RKO (cell line): ENCODE results near the gene BACE1.
A peak's percentile ranks its signal among the peaks of the same experiment; 100 is the strongest.
"Not testable (repeated sequence)": the region's sequence is repeated elsewhere in the genome, so short reads cannot be mapped to it uniquely, and the experiment has no call there.

Source experiments
- DNase-seq: peaks from one replicate; pipeline ENCODE4 v3.0.0-alpha.2; 2016; ENCODE audit warnings: low spot score

The BACE1 gene

DNA sequence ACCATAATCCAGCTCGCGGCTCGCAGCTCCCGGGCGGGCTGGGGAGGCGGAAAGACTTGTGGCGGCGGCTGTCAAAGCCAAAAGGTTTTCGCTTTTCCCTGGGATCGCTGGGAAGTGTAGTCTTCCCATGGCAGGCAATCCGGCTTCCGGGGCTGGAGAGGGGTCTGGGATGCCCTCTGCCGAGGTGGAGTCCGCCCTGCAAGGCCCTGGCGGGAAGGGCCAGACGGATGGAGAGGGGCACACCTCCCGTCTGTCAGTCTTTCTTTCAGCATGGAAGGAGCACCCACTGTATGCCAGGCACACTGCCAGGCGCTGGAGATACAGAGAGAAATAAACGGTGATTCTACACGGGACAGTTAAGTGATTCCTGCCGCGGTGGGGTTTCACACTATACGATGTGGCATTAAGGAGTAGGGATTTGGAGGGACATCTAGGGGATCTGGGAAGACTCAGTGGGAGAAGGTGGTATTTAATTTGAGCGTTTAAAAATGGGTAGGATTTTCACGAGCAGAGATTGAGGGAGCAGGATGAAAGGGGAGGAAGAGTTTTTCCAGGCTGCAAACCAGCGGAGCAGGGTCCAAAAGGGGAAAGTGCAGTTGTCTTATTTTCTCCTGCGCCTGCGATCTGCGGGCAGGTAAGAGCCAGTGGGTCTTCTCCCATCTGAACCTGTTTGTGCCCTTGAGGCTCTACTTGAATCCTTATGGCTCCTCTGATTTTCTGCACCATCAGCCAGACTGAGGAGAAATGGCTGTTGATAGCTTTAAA lies at the start of gene BACE1:
Gene BACE1, minus strand, starts transcription at position 60 of the 765 bp plus-strand sequence. CDS start 461 bp downstream, outside the sequence.
- peak; percentile 90 for DNase-seq

DNA sequence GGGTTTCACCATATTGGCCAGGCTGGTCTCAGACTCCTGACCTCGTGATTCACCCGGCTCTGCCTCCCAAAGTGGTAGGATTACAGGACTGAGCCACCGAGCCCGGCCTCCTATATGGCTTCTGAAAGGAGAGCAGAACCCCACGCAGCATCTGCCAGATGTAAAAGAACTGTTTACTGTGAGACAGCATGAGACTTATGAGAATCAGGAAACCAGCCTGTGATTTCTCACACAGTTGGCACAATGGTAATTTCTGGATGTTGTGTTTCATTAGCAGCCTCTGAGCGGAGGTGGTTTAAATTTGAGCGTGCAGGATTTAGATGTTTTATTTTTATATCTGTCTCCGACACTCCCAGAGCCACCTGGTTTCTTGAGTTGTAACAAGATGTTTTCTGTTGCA lies 45.4 kb upstream of the BACE1 start:
- no peak for DNase-seq

DNA sequence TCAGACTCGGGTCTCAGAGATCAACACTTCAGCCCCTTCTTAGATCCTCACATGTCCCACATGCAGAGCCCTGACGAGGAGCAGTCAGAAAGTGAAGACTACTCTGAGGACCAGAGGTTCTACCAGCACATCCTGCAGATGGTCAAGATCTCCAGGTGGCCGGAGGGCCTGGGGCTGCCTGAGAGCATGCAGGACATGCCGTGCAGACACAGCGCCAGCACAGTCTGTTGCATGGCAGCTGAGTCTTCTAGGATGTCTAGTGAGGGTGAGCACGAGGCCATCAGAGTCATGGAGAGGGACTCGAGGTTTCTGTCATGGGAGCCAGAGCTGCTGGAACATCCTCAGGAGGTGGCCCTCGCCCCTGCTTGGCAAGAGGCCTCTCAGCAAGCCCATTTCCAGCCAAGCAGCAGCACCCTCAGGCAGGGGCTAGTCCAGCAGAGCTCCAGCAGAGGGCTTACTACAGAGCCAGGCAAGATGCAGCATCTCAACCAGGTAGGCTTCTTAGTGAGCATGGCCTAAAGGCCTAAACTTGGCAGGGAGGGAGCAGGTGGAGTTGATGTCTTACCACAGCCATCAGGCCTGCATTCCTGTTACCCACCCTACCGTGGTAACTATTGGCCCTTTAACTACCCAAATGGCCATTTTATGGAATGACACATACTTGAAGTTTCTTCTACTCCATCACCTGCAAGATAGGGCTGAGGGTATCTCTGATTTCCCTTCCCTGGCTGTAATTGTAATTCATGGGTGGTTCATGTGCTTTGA lies 40.3 kb upstream of the BACE1 start:
- DNase-seq, result no peak

DNA sequence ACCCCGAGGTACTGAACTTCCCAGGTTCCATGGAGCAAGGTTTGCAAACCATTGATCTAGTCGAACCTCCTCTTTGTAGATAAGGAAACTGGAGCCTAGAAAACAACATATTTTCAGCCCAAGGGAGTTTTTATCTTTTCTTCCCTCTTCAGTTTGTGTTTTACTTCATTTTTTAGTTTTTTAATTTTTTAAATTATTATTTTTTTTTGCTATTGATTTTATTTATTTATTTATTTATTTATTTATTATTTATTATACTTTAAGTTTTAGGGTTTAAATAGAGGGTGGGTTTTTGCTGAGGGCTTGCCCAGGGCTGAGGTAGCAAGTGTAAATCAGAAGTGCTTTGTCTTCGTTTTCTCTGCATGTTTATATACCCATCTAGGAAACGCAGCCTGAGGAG lies 38.5 kb upstream of the BACE1 start:
- no peak for DNase-seq

DNA sequence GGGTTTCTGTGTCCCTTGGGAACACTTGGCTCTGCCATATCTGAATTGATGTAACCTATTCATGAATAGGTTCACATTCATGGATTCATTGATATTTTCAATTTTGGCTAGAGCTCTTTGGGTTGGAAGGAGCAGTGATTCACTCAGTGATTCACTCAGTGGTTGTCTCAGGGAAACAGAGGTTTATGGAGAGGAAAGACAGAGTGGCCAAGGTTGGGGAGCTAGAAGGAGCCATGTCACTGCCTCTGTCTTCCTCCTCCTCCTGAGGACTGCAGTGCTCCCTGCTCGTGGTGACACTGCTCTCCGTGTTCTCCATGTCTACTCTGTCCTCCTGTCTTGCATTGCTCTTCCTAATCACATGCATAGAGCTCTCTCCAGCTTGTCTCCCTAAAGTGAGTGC lies 29.0 kb upstream of the BACE1 start:
- no peak for DNase-seq

DNA sequence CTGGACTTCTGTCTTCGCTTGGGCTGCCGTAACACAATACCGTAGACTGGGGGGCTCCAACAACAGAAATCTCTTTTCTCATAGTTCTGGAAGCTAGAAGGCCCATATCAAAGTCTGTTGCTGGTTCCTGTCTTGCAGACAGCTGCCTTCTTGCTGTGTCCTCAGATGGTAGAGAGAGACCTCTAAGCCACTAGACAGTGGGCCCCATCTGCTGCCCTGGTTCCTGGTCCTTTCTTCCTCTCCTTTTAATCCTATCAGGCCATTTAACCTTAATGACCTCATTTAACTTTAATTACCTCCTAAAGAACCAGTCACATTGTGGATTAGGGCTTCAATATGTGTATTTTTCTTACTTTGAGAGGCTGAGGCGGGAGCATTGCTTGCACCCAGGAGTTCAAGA lies 21.0 kb upstream of the BACE1 start:
- DNase-seq, result no peak

DNA sequence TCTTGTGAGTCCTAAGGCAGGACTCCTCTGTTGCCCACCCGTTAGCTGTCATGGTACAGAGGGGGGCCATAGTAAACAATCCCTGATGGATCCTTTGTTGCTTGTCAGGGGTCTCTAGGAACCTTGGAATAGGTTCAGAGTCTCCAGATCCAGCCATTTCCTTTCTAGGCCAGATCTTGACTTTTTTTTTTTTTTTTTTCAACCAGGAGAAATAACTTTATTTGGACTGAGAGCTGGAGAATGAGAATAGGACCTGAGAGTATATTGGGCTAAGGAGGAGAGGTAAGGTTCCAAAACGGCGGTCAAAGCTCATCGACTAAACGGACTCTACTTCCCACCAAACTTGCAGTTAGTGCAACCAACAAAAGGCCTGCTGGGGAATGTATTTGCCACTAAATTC lies 19.3 kb upstream of the BACE1 start:
- no peak for DNase-seq

DNA sequence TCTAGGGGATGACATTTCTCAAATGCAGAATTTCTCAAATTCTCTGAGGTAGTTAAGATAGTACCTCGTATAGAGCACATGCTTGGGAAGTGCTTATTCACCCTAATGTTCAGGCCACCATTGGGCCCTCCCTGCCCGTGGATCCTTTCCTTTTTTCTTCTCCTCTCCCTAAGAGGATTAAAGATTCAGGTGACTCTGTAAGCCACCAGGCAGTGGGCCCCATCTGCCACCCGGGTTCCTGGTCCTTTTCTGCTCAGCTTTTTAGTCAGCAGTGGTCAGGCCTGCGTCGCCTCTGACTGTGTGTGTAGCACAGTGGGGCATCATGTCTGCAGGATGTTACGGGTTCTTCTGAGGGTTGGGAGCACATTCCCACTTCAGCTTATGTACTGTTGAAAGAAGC lies 18.8 kb upstream of the BACE1 start:
- no peak for DNase-seq

DNA sequence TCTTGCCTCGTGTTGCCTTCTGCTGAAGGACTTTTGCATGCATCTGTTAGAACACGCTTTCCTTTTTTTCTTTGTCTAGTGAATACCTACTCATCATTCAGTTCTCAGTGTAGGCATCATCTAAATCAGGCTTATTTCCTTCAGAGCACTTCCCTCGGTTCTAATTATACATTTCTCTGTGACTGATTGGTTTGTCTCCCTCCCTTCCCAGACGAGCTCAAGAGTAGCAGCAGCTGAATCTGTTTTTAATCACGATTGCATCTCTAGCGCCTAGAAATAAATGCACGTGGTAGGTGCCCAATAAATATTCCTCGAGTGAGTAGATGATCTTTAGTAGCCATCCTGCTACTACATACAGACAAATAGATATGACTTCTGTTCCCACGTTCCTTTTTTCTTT lies 17.9 kb upstream of the BACE1 start:
- no peak for DNase-seq

DNA sequence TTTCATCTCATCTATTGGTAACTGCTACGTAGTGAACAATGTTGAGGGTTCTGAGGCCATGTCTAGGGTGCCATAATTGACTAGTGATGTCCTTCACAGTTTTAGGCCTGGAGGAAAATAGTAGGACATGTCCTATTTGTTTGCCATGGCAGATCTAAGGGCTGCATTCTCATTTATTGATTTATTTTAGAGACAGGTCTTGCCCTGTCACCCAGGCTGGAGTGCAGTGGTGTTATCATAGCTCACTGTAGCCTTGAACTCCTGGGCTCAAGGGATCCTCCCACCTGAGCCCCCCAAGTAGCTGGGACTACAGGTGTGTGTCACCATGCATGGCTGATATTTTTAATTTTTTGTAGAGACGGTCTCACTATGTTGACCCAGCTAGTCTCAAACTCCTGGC lies 16.8 kb upstream of the BACE1 start:
- no peak for DNase-seq

DNA sequence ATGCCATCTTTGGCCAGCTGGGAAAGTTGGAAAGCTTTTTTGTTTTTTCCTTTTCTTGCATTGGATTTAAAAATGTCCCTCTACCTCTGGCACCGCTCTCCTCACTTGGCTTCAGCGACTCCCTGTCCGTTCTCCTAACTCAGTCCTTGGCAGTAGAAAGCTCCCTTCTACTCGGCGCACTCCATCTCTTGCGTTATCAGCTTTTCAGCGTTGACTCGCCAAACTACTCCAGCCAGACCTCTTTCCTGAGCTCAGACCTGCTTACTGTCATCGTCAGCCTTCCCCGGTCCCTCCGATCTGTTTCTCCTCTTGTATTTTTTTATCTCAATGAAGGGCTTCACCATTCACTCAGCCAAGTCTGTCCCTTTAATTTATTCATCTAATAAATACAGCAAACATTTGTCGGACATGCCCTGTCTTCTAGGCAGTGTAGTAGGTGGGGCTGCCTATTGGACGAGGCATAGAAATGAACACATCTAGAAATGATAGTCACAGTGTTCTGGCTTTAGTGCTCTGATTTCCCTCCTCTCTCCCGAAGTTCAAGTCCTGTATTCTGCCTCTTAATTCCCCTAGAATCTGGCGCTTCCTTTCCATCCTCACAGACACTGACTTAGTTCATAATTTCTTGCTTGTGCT lies 12.4 kb upstream of the BACE1 start:
- peak; percentile 56 for DNase-seq

DNA sequence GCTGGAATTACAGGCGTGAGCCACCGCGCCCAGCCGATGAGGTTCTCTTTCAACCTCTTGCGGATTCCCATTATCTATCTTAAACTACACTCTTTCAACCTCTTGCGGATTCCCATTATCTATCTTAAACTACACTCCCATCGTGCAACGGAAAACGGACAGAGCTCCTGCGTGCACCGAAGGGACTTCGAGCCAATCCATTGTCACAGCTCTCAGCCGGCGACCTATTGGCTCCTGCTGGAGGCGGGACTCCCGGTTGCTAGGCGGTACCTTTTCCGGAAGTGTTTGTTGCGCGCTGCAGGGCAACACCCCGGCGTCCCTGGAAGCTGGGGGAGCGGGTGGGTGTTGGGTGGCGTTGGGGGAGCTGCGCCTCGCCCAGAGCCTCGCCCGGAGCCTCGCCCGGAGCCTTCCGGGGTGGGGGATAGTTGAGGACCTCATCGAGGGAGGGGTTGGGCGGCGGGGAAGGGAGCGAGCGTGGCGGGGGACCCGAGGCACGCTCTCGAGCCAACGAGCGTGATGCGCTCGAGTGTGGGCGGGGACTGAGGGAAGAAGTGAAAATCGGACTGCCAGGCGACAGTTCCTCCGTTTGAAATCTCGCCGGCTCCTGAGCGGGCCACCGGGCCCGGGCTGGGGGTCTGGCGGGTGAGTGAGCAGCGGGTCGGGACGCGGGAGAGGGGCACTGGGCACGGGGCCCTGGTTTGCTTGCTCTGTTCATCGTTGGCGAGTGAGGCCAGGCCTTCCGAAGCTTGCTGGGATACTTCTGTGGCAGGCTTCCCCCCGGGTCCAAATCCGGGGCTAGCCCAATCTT lies 11.7 kb upstream of the BACE1 start, which contains the start of gene CEP164:
Gene CEP164, plus strand, starts transcription at position 288 of the 808 bp plus-strand sequence. CDS start 10,733 bp downstream, outside the sequence.
- peak; percentile 98 for DNase-seq

DNA sequence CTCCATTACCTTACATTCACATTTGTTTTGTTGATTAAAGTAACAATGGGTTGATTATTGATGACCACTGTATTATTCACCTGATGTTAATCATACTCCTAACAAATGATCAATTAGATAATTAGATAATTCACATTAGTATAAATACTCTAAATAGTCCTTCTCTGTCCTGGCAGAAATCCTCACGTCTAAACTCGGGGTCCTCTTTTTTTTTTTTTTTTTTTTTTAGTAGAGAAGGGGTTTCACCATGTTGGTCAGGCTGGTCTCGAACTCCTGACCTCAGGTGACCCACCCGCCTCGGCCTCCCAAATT lies 11.2 kb upstream of the BACE1 start:
- DNase-seq, result not testable (repeated sequence)

DNA sequence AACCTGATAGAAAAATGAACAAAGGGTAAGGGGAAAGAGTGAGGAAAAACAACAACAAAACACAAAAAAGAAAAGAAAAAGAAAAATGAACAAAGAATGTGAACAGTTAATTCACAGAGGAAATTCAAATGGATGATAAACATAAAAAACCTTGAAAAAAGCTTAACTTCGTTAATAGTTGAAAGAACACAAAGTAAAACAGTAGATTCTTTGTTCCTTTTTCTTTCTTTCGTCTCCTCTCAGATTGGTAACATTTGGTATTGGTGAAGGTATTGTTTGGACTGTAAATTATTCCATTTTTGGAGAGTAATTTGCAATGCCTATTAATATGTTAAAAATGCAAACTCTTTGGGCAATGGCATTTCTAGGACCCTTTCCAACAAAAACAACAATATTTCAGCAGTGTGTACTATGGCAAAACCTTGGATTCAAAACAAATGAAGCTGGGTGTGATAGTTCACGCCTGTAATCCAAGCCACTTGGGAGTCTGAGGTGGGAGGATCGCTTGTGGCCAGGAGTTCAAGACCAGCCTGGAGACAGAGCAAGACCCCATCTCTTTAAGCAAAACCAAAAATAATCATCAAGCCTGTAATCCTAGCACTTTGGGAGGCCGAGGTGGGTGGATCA lies 3.3 kb upstream of the BACE1 start:
- DNase-seq, result no peak

DNA sequence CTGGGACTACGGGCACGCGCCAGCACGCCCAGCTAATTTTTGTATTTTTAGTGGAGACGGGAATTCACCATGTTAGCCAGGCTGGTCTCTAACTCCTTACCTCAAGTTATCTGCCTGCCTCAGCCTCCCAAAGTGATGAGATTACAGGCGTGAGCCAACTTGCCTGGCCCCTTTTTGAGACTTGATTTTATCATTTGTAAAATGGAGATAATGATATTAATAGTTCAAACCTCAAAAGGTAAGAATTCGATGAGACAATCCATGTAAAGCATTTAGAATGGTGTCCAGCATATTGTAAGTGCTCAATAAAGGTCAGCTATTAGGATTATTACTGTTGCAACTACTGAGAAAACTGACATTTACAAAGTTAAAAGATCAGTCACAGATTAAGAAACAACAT lies 2.7 kb upstream of the BACE1 start:
- DNase-seq, result no peak

DNA sequence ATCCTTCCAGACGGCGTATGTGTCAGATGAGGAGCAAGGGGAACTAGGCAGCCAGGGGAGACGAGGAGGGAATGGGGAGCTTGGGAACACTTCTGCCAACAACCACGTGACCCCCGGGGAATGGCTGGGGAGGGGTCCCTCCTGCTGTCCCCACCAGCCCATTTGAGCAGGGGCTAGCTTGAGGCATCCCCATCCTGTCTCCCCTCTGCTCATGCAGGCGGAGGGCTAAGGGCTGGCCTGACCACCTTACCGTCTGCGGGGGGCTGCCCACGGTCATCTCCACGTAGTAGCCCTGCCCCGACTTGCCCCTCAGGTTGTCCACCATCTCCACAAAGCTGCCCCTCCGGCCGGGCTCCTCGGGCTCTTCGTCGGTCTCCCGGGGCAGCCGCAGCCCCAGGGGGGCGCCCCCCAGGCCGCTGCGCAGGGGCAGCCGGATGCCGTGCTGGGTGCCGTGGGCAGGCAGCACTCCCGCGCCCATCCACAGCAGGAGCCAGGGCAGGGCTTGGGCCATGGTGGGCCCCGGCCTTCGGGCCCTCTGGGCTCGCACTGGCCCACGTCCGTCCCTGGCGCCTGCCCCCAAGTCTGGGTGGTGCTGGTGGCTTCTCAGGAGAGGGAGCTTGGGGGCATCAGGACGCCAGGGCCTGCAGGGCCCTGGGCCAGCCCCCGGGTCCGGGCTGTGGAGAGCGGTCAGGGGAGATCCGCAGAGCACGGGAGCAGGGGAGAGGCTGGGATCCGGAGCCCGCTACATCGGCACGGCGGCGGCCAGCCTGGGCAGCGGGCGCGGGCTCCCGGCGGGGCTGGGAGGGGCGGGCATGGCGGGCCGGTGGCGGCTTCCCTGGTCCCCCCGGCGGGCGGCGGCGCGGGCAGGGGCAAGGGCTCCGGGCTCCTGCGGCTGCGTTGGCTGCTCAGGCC lies 515 bp downstream of the BACE1 start:
- DNase-seq, result no peak

DNA sequence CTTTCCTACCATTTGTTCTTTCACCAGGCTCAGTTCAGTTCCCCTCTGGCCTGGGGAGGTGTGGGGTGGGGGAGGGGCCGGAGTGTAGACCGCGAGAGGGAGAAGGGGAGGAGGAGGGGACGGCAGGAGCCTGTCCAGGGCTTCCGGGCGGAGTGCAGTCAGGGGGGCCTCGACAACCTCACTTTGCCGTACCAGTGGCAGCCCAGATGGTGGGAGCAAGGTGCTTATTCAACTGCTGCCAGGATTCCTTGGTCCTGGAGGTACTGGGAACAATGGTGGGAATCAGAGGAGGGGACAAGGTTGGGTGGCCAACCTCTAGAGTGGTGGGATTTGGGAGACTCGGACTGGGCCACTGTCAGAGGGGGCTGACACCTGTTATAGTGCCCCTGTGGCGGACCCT lies 1.2 kb downstream of the BACE1 start:
- DNase-seq, result no peak

DNA sequence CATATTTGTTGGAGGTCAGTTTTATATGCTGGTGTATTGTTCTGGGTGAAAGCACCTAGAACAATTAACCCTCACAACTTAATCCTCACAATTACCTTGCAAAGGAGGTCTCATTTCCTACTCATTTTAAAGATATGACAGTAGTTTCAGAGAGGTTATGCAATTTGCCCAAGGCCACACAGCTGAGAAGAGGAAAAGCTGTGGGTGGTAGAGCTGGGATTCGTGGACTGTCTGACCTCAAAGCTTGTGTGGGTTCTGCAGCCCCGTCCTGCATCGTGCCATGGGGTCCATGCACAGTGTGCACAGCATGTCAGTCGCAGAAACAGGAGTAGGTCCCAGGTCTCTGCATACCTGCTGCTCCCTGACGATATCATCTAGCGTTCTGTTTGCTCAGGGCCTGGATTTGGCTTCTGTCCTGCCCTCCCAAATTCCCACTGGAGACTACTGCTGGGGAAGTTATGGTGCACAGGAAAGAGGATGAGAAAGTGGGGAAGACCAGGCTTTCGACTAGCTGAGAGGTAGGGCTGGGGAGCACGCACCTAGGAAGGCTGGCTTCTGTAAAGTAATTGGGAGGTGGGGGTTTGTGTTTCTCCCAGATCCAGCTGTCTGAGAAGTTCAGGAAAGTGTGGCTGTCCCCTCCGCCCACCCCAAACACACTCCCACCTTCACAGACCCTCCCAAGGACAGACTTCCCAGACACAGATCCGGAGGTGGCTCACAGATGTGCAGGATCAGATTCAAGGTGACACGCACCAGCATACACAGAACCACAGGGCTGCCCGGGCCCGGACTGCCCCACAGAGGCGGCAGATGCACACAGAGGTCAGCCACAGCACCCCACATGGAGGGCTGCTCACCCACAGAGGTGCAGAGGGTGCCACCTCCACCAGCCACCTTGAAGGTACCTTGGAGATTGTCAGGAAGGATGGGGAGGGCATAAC lies 2.0 kb downstream of the BACE1 start:
- no peak for DNase-seq

DNA sequence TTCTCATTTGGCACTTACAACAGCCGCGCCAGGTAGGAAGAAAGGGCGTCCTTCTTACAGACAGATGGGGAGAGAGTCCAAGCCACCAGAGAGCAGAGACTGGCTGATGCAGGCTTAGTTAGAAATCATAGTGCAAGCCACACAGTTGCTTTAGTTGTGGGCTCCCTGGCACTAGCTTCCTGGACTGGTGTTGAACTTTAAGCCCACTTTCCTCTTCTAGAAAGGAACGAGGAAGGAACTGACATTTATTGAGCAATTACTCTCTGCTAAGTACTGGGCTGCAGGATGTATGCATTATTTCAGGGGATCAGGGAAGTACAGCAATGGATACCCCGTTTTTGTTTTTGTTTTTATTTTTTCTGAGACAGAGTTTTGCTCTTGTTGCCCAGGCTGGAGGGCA lies 3.0 kb downstream of the BACE1 start:
- DNase-seq, result no peak

DNA sequence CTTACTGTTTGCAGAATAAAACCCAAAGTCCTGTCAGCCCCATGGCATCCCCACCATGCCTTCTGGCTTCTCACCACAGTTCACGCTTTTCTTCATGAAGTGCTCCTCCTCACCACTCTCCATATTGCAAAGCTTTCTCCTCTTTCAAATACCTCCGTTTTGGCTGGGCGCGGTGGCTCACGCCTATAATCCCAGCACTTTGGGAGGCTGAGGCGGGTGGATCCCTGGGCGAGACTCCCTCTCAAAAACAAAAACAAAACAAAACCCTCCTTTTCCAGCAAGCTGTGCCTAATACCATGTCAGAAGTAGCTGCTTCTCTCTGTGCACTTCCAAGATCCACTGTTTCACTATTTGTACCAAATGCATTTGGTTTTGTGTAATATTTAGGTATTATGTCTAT lies 6.7 kb downstream of the BACE1 start:
- DNase-seq, result no peak
